ENCODE results near the gene BRICD5. TPM values are rescaled to one million over a fixed set of nuclear protein-coding genes. Genes with fewer than 3 reads are reported as not detected.

The BRICD5 gene
- total and polyA plus RNA-seq, 10 donors: 3.5 to 40.2 (median 10.5) TPM

- DNase-seq: no peak
- WGBS, 5 donors: 92 to 95% (median 93%) methylated on average over 7 to 17 of the region's 17 CpGs
- no peaks in the 10 kb centered on the region for H3K27me3 ChIP-seq (replicated peaks in 1 of 7)
- H3K27ac ChIP-seq: no peak overlapping the region
- no peaks in the 10 kb centered on the region for H3K9me3 ChIP-seq
- H3K4me3 ChIP-seq: no peak overlapping the region
- no peak for TF ChIP-seq POLR2A (IDR thresholded peaks at IDR 0.05)
- TF ChIP-seq POLR2AphosphoS5 (IDR thresholded peaks at IDR 0.05): peak in 1 of 3 donors; percentile 16
- peaks cover 28 to 70% (median 48%) of the 10 kb centered on the region in 6 donors for H3K4me1 ChIP-seq
- H3K36me3 ChIP-seq: peaks cover 0 to 54% (median 33%) of the 10 kb centered on the region in 6 donors
- intact Hi-C loops (cut with DNase I; ENCODE audit: low total_unique reads): no loop called here
Measured at GRCh38 chr16:2210009-2210332, 692 bp downstream of the BRICD5 start.

DNA sequence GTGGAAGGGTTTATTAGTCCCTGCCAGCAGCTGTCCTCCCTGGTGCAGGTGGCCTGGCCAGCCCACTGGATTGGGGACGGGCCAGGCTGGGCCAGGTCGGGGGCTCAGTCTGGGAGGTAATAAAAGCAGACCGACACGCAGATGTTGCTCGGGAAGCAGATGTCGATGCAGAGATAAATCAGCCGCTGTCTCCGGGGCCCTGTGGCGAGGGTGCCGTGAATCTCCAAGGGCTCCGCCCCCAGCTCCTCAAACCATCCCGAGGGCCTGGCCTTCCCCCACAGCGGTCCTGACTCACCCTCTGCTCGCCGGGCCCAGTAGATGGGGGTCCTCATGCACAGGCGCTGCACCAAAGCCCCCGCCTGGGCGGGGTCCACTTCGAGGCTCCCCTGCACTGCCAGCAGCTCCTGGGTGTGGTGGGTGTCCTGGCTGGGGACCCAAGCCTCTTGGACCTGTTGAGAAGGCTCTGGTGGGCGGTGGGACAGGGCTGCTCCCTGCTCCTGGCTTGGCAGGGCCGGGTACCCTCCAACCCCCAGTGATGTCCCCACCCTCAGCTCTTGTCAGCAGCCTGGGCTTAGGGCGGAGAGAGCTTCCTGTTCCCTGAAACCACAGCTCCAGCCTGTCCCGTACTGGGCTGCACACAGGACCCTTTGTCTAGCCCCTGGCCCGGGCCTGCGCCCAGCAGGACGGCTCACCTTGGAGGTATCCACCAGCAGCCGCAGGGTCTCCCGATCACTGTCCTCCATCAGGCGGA is 1.2 kb downstream of the BRICD5 start:
- H3K9me3 ChIP-seq: no peaks in the 10 kb centered on the region
- DNase-seq: no peak
- intact Hi-C loops (cut with DNase I; ENCODE audit: low total_unique reads): no loop called here
- peaks cover 32 to 75% (median 54%) of the 10 kb centered on the region in 6 donors for H3K4me1 ChIP-seq
- peaks cover 0 to 54% (median 33%) of the 10 kb centered on the region in 6 donors for H3K36me3 ChIP-seq
- H3K4me3 ChIP-seq: no peak overlapping the region
- no peaks in the 10 kb centered on the region for H3K27me3 ChIP-seq (replicated peaks in 1 of 7)
- TF ChIP-seq POLR2A (IDR thresholded peaks at IDR 0.05): no peak
- TF ChIP-seq POLR2AphosphoS5 (IDR thresholded peaks at IDR 0.05): peak in 1 of 3 donors; percentile 32
- TF ChIP-seq, protein P1, sequence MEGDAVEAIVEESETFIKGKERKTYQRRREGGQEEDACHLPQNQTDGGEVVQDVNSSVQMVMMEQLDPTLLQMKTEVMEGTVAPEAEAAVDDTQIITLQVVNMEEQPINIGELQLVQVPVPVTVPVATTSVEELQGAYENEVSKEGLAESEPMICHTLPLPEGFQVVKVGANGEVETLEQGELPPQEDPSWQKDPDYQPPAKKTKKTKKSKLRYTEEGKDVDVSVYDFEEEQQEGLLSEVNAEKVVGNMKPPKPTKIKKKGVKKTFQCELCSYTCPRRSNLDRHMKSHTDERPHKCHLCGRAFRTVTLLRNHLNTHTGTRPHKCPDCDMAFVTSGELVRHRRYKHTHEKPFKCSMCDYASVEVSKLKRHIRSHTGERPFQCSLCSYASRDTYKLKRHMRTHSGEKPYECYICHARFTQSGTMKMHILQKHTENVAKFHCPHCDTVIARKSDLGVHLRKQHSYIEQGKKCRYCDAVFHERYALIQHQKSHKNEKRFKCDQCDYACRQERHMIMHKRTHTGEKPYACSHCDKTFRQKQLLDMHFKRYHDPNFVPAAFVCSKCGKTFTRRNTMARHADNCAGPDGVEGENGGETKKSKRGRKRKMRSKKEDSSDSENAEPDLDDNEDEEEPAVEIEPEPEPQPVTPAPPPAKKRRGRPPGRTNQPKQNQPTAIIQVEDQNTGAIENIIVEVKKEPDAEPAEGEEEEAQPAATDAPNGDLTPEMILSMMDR (IDR thresholded peaks at IDR 0.05 in 8 of 11, conservative IDR thresholded peaks at IDR 0.05 in 3 of 11): no peak
- no peak overlapping the region for H3K27ac ChIP-seq
- 88 to 95% (median 89%) methylated on average over 21 to 29 of the region's 29 CpGs for WGBS, 5 donors

- Histone ChIP-seq H3K36me3 (peaks cover 0 to 54% (median 33%) of the 10 kb centered on the region in 6 donors), H3K27ac (no peak overlapping the region), H3K9me3 (no peaks in the 10 kb centered on the region), H3K27me3 (replicated peaks in 1 of 7) (no peaks in the 10 kb centered on the region), H3K4me1 (peaks cover 28 to 72% (median 51%) of the 10 kb centered on the region in 6 donors), H3K4me3 (no peak overlapping the region)
- intact Hi-C loops (cut with DNase I; ENCODE audit: low total_unique reads): no loop called here
- TF ChIP-seq POLR2AphosphoS5 (IDR thresholded peaks at IDR 0.05): peak in 1 of 3 donors; percentile 2
- no peak for TF ChIP-seq POLR2A (IDR thresholded peaks at IDR 0.05)
- DNase-seq: no peak
- WGBS, 5 donors: 95 to 97% (median 96%) methylated on average over 5 to 9 of the region's 9 CpGs
Measured at GRCh38 chr16:2208772-2209171, 1.9 kb downstream of the BRICD5 start.

DNA sequence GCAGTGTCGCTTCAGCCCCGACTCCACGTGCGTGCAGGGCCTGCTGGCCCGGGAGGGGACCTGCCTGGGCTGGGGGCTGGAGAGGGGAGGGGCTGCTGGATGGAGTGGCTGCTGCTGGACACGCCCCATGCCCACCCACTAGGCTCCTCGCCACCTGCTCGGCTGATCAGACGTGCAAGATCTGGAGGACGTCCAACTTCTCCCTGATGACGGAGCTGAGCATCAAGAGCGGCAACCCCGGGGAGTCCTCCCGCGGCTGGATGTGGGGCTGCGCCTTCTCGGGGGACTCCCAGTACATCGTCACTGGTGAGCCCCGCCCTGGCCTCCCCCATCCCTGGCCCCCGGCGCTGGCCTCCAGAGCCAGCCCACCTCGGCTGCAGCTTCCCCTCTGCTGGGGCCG is 2.4 kb downstream of the BRICD5 start:
- H3K27ac ChIP-seq: no peak overlapping the region
- peaks cover 23 to 68% (median 46%) of the 10 kb centered on the region in 6 donors for H3K4me1 ChIP-seq
- H3K4me3 ChIP-seq: no peak overlapping the region
- no peaks in the 10 kb centered on the region for H3K27me3 ChIP-seq (replicated peaks in 1 of 7)
- 87 to 97% (median 89%) methylated on average over 11 to 23 of the region's 23 CpGs for WGBS, 5 donors
- peaks cover 0 to 54% (median 33%) of the 10 kb centered on the region in 6 donors for H3K36me3 ChIP-seq
- no peaks in the 10 kb centered on the region for H3K9me3 ChIP-seq
- TF ChIP-seq, protein P1 (IDR thresholded peaks at IDR 0.05 in 8 of 11, conservative IDR thresholded peaks at IDR 0.05 in 3 of 11): no peak
- peak in 1 of 3 donors; percentile 12 for TF ChIP-seq POLR2AphosphoS5 (IDR thresholded peaks at IDR 0.05)
- no peak for DNase-seq
- intact Hi-C loops (cut with DNase I; ENCODE audit: low total_unique reads): no loop called here

GRCh38 chr16:2207872-2208271 is 2.8 kb downstream of the BRICD5 start:
- intact Hi-C loops (cut with DNase I; ENCODE audit: low total_unique reads): no loop called here
- Histone ChIP-seq H3K4me1 (peaks cover 19 to 63% (median 42%) of the 10 kb centered on the region in 6 donors), H3K27ac (no peak overlapping the region), H3K27me3 (replicated peaks in 1 of 7) (no peaks in the 10 kb centered on the region), H3K36me3 (peaks cover 0 to 54% (median 33%) of the 10 kb centered on the region in 6 donors), H3K4me3 (no peak overlapping the region), H3K9me3 (no peaks in the 10 kb centered on the region)
- no peak for TF ChIP-seq POLR2AphosphoS5 (IDR thresholded peaks at IDR 0.05)
- no peak for TF ChIP-seq POLR2A (IDR thresholded peaks at IDR 0.05)
- TF ChIP-seq, protein P1 (IDR thresholded peaks at IDR 0.05 in 8 of 11, conservative IDR thresholded peaks at IDR 0.05 in 3 of 11): no peak
- WGBS, 5 donors: 83 to 91% (median 86%) methylated on average over 9 of the region's 9 CpGs
- no peak for DNase-seq
